ENCODE data around the gene TEX28.

DNA sequence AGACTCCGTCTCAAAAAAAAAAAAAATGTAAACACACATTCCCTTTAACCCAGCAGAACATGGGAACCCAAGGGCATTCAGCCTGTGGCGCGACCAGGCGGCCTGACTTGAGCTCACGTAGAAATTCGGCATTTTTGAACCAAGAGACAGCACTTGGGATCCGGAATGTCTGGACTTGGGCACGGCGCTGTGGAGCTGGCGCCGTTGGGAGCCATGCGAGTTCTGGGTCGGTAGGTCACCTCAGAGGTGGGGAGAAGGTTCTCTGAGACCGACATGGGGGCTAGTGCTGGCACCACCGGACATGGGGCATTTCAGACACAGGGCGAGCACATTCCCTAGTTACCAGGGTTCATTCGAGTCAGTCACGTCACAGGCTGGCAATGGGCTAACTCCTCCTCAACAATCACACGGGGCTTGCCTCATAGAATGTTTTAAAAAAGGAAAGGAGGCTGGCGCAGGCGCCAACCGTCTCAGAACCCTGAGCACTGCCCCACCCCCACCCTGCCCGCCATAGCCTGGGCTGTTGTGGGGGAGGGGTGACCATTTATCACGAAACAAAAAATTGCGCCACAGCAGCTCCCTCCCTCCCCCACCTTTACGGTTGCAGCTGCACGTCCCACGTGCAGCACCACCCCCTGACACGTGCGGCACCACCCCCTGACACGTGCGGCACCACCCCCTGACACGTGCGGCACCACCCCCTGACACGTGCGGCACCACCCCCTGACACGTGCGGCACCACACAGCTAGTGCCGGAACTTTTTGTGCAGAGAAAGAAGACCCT lies at the start of gene TEX28:
- no peak for TF ChIP-seq CTCF (conservative IDR thresholded peaks at IDR 0.05)
- no peak for TF ChIP-seq EZH2 (IDR thresholded peaks at IDR 0.05; ENCODE audit: low read depth)
